Activated naive CD8-positive, alpha-beta T cell treated with anti-CD3 and anti-CD28 coated beads, Interleukin-2, amount 50 U/mL, for 16 hours (primary cell): Measurements from ENCODE around the gene KLHL24.
"Not testable (repeated sequence)": the region's sequence is repeated elsewhere in the genome, so short reads cannot be mapped to it uniquely, and the experiment has no call there.

Source experiments
- DNase-seq: peaks from one replicate; pipeline ENCODE4 v3.0.0-alpha.2; 2020; ENCODE audit warnings: low read depth, low spot score

KLHL24 gene

DNA sequence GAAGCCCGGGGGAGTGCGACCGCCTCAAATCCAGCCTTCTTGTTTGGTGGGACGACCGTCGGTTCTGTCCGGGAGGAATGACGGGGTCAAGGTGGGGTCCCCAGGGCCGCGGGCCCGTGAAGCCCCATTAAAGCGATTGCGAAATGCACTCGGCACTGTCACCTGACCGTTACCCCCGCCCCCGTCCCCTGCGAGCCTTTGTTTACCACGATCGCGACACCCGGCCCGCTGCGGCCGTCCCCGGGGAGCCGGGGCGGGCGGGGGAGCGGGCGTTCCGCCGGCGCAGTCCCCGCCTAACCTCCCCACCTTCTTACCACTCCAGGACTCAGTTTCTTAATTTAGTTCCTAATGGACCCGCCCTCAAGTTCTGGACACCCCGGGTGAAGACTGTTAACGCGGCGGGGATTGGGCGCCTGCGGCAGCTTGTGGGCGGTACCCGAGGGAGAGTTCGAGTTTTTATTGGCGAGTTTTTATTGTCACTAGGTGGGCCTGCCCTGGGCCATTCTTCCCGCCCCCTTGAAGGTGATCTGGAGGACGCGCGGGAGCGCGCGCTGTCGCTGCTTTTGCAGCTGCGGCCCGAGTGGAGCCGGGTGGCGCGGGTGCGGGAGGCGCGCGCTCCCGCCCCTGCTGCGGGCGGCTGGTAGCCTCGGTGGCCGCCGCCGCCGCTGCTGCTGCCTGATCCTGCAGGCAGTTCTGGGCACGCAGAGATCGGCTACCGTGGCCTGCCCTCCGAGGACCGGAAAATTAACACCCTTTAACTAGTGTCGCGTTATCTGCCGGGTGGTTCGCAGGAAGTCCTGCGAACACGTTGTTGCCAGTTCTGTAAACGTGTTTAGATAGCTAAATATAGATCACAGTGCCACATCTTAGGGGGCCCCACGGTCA, 1.0 kb downstream of the KLHL24 start:
- peak; percentile 90 for DNase-seq

DNA sequence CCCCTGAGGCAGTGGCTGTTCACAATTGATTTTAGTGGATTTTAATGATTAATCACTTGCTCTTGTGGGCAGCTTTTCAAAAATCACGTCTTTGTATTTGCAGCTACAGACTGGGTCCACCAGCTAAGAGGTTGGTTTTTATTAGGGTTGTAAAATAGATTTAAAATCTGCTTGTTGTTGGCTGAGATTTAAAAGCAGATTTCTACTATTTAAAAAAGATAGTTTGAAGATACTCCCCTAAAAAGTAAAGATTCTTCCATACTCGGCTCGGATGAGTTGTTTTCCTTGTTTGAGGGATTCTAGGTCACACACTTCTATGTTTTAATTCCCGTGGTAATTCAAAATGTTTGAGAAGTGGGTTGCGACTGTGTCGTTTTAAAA, 1.7 kb downstream of the KLHL24 start:
- DNase-seq: no peak

DNA sequence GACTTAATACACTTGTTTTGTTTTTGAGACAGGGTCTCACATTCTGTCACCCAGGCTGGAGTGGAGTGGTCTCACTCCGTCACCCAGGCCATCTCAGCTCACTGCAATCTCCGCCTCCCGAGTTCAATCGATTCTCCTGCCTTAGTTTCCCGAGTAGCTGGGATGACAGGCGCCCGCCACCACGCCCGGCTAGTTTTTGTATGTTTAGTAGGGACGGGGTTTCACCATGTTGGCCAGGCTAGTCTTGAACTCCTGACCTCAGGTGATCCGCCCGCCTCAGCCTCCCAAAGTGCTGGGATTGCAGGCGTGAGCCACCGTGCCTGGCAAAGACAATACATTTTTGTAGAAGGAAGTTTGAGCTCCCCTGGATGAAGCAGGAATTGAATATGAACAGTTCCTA, 2.2 kb downstream of the KLHL24 start:
- DNase-seq: not testable (repeated sequence)

DNA sequence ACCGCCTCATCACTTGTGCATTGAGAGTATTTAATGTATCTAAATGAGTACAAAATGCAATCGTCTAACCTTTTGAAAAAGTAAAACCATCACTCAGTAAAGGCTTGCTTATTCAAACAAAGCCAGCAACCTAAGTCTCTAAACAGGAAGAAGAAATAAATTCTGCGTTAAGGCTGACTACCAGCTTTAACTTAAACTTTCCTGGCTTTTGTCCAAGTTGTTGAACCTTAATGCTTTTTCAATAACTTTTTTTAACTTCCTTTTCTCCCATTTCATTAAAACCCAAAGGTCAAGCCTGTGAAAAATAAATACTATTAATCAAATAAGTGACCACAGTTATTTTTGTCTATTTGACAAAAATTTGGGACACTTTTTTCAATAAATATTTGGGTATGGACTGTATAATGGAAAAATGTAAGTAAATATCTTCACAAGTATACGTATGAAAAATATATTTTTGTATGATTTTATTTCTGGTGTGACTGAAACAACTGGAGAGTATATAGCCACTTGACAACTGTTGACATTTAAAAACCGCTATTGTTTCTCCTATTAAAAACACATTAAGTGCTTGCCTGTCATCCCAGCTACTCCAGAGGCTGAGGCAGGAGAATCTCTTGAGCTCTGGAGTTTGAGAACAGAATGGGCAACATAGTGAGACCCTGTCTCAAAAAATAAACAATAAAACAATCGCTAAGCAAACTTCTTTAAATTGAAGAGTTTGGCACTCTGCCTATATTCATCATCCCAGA, 2.9 kb downstream of the KLHL24 start:
- no peak for DNase-seq

DNA sequence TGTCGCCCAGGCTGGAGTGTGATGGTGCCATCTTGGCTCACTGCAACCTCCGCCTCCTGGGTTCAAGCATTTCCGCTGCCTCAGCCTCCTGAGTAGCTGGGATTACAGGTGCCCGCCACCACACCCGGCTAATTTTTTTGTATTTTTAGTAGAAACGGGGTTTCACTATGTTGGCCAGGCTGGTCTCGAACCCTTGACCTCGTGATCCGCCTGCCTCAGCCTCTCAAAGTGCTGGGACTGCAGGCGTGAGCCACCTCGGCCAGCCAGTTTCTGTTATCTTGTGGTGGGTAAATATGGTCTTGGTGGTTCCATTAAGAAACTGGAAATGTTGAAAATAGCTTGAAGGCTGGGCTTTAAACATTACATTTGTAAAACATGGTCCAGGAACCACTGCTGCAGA, 5.2 kb downstream of the KLHL24 start:
- not testable (repeated sequence) for DNase-seq

DNA sequence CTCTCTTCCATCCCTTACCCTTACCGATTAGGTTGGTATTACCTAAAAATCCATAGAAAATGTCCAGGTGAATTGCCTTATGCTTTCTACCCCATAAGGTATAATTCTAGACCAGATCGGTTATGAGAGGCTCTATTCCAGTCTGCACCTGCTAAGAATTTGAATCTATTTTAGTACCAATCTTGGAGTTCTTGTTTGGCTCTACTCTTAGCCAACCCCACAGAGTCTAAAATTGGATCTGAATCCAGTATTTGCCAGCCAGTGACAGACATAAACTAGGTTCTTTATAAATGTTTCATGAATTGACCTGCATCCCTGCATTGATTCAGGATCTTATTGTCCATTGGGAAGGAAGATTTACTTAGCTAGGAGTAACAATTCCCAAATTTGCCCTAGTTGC, 6.5 kb downstream of the KLHL24 start:
- DNase-seq: no peak

DNA sequence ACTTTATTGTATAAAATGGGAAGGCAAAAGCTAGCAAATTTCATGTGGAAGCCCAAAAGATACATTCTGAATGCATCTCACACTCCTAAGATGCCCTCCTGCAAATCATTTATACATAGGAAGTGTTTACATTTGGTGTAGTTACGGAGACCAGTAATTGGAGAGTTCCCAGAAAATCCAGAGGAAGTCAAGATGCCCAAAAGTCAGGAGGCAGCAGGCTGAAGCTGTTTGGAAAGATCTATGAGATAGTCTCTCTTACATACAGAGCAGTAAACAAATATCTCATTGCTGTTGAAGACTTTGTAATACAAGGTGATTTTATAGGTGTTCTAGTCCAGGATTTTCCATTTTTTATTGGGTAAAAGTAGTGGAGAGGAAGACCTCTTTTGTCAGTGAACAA, 8.8 kb downstream of the KLHL24 start:
- DNase-seq: no peak

DNA sequence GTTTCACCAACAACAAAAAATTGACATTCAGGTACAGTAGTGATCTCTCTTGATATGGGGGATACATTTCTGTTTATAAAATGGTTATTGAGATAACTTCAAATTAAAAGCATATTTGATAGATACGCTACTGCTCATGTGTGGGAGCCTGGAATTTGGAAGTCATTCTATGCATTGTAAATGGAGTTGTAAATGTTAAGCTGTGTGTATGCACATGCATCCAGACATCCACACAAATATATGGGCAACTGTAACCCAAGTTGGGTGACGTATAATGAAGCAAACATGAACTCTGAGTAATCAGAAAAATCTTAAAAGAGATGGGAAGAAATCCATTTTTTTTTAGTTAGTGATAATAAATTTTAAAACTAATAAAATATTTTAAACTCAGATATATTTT, 9.8 kb downstream of the KLHL24 start:
- DNase-seq: no peak

DNA sequence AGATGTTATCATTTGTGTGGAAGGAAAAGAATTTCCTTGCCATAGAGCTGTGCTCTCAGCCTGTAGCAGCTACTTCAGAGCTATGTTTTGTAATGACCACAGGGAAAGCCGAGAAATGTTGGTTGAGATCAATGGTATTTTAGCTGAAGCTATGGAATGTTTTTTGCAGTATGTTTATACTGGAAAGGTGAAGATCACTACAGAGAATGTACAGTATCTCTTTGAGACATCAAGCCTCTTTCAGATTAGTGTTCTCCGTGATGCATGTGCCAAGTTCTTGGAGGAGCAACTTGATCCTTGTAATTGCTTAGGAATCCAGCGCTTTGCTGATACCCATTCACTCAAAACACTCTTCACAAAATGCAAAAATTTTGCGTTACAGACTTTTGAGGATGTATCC, 15.1 kb downstream of the KLHL24 start:
- DNase-seq: no peak

DNA sequence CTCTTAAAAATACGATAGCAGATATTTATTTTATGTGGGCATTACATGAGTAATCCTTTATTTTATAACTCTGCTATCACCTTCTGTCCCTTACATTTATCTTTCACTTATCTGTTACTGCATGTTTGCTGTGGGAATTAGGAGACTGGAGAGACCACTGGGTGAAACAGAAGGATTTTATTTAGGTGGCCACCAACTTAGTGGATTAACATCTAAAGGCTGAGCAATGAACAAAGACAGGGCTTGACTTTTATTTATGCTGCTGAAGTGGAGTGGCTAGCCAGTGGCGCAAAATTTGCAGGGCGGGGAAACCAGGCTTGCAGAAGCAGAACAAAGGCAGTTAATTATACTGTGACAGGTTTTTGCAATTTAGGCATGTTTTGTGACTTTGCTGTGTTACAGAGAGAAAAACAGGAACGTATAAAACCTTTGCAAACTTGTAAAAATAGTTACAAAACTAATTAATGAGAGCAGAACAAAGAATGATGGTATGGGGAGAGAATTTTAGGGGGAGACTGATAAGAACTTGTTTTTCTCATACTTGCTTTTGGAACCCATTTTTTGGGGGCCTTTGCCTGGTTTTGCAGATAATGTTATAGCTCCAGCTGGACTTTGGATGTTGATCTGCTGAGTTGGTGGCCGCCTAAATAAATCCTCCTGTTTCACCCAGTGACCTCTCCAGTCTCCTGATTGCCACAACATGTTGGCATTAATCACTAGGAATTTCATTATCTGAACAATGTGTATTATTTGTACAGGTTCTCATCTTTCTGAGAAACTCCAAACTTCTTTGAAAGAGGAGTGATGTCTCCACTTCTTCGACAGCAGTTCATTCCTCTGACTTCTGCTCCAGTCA, 18.0 kb downstream of the KLHL24 start:
- no peak for DNase-seq

DNA sequence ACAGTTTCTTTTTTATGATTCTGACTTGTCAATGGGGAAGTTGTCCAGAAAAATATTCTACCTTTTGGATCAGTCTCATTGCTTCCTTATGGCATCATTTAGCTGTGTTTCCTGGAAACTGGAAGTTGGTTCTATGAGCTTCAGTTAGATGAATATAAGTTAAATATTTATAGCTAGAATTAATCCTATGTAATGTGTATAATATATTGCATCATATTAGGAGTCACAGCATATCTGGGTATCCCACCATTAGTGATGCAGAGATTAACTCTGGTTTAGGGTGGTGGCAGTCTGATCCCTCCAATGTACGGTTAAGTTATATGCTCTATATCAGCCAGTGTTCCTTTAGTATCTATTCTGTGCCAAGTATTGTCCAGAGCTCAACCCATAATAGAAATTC, 19.3 kb downstream of the KLHL24 start:
- DNase-seq: no peak

DNA sequence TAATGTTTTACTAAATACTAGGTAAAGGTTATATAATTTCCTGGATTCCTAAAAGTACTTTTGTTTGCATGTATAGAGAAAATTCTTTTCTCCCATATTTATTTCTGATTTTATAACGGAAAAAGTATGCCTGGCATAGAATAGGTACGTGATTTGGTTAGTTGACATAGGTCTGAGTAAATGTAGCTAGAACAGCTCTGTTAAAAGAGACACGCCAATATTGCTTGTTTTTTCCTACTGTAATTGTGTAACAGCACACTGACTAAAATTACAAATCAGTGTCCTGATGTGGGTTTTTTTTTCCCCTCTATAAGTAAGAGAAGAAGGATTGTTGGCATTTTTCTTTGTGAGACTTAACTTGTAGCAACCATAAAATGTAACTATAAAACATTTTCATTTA, 26.7 kb downstream of the KLHL24 start:
- no peak for DNase-seq

DNA sequence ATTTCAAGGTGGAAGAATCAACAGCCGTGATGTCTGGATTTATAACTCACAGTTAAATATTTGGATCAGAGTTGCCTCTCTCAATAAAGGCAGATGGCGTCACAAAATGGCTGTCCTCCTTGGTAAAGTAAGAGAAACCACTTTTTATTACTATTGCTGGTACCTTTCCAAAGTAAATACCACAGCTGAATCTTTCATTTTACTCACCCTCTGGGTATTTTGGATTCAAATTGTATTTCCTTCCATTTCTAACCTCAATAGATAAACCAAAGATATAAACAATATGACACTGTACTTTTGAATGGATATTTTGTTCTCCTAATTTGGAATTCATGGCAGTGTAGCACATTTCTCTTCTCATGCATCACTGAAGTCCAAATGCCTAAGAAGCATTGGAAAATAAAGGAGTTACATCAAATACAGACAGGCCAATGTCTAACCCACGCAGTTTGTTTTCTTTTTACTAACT, 29.5 kb downstream of the KLHL24 start:
- DNase-seq: no peak

DNA sequence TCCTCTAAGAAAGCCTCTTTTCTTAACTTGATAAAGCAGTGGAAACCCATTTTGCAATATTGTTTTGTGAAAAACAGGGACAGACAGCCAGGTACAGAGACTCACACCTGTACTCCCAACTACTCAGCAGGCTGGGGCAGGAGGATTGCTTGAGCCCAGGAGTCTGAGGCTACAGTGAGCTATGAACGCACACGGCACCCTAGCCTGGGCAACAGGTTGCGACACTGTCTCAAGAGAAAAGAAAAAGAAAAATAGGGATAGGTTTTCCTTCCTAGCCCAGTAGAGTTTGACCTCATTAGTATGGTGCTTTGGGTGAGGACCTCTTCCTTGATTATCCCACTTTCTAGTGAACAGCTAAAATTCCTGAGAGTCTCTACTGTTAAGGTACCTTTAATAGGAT, 44.6 kb downstream of the KLHL24 start:
- DNase-seq: no peak

DNA sequence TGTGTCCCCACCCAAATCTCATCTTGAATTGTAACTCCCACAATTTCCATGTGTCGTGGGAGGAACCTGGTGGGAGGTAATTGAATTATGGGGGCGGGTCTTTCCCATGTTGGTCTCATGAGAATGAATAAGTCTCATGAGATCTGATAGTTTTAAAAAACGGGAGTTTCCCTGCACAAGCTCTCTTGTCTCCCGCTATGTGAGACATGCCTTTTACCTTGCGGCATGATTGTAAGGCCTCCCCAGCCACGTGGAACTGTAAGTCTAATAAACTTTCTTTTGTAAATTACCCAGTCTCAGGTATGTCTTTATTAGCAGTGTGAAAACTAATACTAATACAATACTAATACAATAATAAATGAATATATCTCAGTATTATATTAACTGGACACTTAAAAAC, 52.3 kb downstream of the KLHL24 start:
- no peak for DNase-seq

DNA sequence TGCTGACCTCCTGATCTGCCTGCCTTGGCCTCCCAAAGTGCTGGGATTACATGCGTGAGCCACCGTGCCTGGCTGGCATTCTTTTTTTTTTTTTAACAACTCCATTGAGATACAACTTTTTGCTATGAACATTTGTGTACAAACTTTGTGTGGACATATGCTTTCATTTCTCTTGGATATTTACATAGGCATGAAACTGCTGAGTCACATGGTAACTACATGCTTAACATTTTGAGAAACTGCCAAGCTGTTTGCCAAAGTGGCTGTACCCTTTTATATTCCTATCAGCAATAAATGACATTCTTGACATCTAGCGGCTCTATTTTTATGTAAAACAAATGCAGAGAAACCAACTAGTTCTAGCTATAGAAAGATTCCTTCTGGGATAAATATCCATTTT, 53.5 kb downstream of the KLHL24 start:
- no peak for DNase-seq

DNA sequence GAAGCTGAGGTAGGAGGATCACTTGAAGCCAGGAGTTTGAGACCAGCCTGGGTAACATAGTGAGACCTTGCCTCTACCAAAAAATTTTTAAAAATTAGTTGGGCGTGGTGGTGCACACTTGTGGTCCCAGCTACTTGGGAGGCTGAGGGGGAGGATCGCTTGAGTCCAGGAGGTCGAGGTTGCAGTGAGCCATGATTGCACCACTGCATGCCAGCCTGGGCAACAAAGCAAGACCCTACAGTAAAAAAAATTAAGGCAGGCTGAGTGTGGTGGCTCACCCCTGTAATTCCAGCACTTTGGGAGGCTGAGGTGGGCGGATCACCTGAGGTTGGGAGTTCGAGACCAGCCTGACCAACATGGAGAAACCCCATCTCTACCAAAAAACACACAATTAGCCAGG, 54.2 kb downstream of the KLHL24 start:
- not testable (repeated sequence) for DNase-seq

DNA sequence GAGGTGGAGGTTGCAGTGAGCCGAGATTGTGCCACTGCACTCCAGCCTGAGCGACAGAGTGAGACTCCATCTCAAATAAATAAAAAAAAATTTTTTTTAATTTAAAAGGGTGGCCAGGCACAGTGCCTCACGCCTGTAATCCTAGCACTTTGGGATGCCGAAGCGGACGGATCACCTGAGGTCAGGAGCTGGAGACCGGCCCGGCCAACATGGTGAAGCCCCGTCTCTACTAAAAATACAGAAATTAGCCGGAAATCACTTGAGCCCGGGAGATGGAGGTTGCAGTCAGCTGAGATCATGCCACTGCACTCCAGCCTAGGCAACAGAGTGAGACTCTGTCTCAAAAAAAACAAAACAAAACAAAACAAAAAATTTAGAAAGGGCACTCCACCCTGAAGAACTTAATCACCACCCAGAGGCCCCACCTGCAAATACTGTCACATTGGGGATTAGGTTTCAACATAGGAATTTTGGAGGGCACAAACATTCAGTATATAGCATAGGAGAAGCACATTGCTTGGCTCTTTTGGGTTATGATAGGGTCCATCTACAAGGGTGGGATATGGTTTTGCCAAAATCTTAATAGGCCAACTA, 55.1 kb downstream of the KLHL24 start:
- no peak for DNase-seq

DNA sequence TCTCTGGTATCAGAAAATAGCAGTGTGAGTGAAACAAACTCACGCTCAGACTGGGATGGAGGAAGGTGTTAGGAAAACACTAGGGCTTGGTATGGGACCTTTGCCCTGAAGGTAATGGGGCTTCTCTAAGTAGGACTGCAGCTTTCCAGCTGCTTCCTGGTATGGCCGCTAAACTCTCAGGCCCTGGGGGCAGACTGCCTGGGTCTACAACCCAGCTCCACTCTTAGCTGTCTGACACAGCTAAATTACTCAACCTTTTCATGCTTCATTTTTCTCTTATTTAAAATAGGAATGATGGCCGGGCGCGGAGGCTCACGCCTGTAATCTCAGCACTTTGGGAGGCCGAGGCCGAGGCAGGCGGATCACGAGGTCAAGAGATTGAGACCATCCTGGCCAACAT, 57.0 kb downstream of the KLHL24 start:
- no peak for DNase-seq

DNA sequence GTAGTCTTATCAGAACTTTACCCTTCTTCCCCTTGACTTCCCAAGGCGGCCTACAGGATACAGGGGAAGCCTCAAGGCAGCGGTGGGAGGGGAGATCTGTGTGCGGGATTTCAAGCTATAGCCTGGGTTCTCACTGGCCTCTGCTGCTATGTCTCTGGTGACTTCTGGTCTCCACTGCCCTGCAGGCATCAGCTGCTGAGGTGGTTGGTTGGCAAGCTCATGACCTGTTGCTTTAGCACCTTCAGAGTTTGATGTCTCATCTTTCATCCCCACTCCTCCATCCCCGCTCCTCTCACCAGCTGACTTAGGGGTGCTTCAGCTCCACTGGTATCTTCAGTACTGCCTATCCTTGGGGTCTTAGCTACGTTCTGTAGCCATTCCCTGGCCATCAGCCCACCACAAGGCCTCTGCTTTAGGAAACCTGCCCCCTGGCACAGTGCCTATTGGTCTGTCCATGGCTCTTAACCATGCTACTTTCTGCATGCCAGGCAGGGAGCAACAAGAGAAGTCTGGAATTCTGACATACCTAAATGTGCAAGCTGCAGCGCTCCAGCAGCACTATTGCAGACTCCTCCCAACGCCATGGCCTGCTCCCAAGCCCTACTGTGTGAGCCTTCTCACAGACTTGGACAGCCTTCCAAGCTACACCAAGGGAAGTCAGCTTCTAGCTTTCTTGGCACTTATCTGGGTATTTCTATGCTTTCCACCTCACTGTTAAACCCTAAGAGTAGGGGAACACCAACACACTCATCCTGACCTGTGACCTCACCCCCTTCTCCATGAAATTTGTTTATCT, 60.3 kb downstream of the KLHL24 start:
- no peak for DNase-seq

DNA sequence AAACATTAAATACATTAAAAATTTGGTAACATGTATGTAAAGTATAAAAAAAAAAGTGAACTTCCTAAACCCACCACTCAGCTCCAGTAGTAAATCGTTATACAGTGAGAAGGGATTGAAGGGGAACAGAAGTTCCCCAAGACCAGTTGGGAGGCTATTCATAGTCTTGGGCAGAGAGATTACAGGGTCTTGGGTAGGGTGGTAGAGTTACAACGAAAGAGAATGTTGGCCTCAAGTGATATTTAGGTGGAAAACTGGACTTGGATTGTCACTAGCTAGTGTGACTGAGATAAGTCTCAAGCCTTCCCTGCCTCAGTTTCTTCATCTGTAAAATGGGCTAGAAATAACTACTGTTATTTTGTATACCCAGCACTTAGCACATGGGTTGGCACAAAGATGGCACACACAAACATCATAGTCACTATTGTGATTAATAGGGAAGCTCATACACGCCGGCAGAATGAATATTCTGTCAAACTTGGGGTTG, 61.7 kb downstream of the KLHL24 start:
- no peak for DNase-seq
